GM21526 (cell line): Measurements from ENCODE around the gene HMGN5.
A peak's percentile ranks its signal among the peaks of the same experiment; 100 is the strongest.

Experiments
- ATAC-seq: cut with Tn5 transposase; IDR thresholded peaks from one replicate; pipeline ENCODE4 v1.9.1; 2021; ENCODE audit warnings: moderate library complexity; ENCODE audit not compliant: unreplicated experiment, low FRiP score

Gene HMGN5

GRCh38 chrX:81201671-81202455 lies at the start of gene HMGN5, which contains the start of gene SH3BGRL:
Gene HMGN5 (minus strand): TSS chrX:81201913. CDS start chrX:81121549, 80,364 bp downstream.
Gene SH3BGRL (plus strand): TSS chrX:81202102. CDS start chrX:81202201, 99 bp downstream.
- peak; percentile 94 for ATAC-seq

- no peak for ATAC-seq
Observed at GRCh38 chrX:81241753-81242152, 40.0 kb upstream of the HMGN5 start.

GRCh38 chrX:81240701-81241331 lies 39.1 kb upstream of the HMGN5 start:
- no peak for ATAC-seq

GRCh38 chrX:81238166-81238565 lies 36.5 kb upstream of the HMGN5 start:
- no peak for ATAC-seq

- no peak for ATAC-seq
Observed at GRCh38 chrX:81237516-81237915, 35.8 kb upstream of the HMGN5 start.

GRCh38 chrX:81232218-81232617 lies 30.5 kb upstream of the HMGN5 start:
- ATAC-seq, result no peak

GRCh38 chrX:81231476-81231875 lies 29.8 kb upstream of the HMGN5 start:
- ATAC-seq, result no peak

GRCh38 chrX:81229901-81230300 lies 28.2 kb upstream of the HMGN5 start:
- ATAC-seq, result no peak

- no peak for ATAC-seq
Observed at GRCh38 chrX:81229229-81229628, 27.5 kb upstream of the HMGN5 start.

GRCh38 chrX:81215685-81216084 lies 14.0 kb upstream of the HMGN5 start:
- ATAC-seq, result no peak

- ATAC-seq, result no peak
Observed at GRCh38 chrX:81208916-81209315, 7.2 kb upstream of the HMGN5 start.

GRCh38 chrX:81206476-81206875 lies 4.8 kb upstream of the HMGN5 start:
- no peak for ATAC-seq

- ATAC-seq, result no peak
Observed at GRCh38 chrX:81205551-81205950, 3.8 kb upstream of the HMGN5 start.

GRCh38 chrX:81202943-81203342 lies 1.2 kb upstream of the HMGN5 start:
- no peak for ATAC-seq

- ATAC-seq, result no peak
Observed at GRCh38 chrX:81202456-81202819, 725 bp upstream of the HMGN5 start.

- ATAC-seq, result no peak
Observed at GRCh38 chrX:81201071-81201470, 642 bp downstream of the HMGN5 start.

- peak; percentile 97 for ATAC-seq
Observed at GRCh38 chrX:81195712-81196111, 6.0 kb downstream of the HMGN5 start.

GRCh38 chrX:81195259-81195658 lies 6.5 kb downstream of the HMGN5 start:
- no peak for ATAC-seq

- no peak for ATAC-seq
Observed at GRCh38 chrX:81174286-81174685, 27.4 kb downstream of the HMGN5 start.

- no peak for ATAC-seq
Observed at GRCh38 chrX:81168391-81168790, 33.3 kb downstream of the HMGN5 start.

GRCh38 chrX:81121513-81122363 lies 80.0 kb downstream of the HMGN5 start:
- ATAC-seq, result peak; percentile 96
